Measurements from ENCODE around the gene SLC39A12. TPM values are rescaled to one million over a fixed set of nuclear protein-coding genes. Genes with fewer than 3 reads are reported as not detected.
"Not testable (repeated sequence)": the region's sequence is repeated elsewhere in the genome, so short reads cannot be mapped to it uniquely, and the experiment has no call there.

Gene SLC39A12
- total RNA-seq = 0.35 TPM
- long read RNA-seq = 0 reads

GRCh38 chr10:17951868-17952371 lies at the start of gene SLC39A12:
TSS of gene SLC39A12 (plus strand) at chr10:17951918. CDS start at chr10:17953277, 1,359 bp downstream.
- no peak for DNase-seq (ENCODE audit: low spot score)

GRCh38 chr10:17904564-17904963 lies 47.2 kb upstream of the SLC39A12 start:
- no peak for DNase-seq (ENCODE audit: low spot score)

- no peak for DNase-seq (ENCODE audit: low spot score)
These were observed 46.2 kb upstream of the SLC39A12 start for GRCh38 chr10:17905491-17905890.

- no peak for DNase-seq (ENCODE audit: low spot score)
These were observed 45.7 kb upstream of the SLC39A12 start for GRCh38 chr10:17906002-17906401.

GRCh38 chr10:17907641-17908040 lies 44.1 kb upstream of the SLC39A12 start:
- no peak for DNase-seq (ENCODE audit: low spot score)

- no peak for DNase-seq (ENCODE audit: low spot score)
These were observed 41.5 kb upstream of the SLC39A12 start for GRCh38 chr10:17910125-17910789.

GRCh38 chr10:17912754-17913153 lies 39.0 kb upstream of the SLC39A12 start:
- no peak for DNase-seq (ENCODE audit: low spot score)

- no peak for DNase-seq (ENCODE audit: low spot score)
These were observed 38.1 kb upstream of the SLC39A12 start for GRCh38 chr10:17913604-17914003.

- no peak for DNase-seq (ENCODE audit: low spot score)
These were observed 37.3 kb upstream of the SLC39A12 start for GRCh38 chr10:17914169-17915045.

GRCh38 chr10:17915181-17915580 lies 36.5 kb upstream of the SLC39A12 start:
- no peak for DNase-seq (ENCODE audit: low spot score)

GRCh38 chr10:17918187-17918903 lies 33.4 kb upstream of the SLC39A12 start:
- DNase-seq (ENCODE audit: low spot score) = no peak

GRCh38 chr10:17921378-17921777 lies 30.3 kb upstream of the SLC39A12 start:
- no peak for DNase-seq (ENCODE audit: low spot score)

GRCh38 chr10:17923728-17924127 lies 28.0 kb upstream of the SLC39A12 start:
- DNase-seq (ENCODE audit: low spot score) = no peak

- no peak for DNase-seq (ENCODE audit: low spot score)
These were observed 8.5 kb upstream of the SLC39A12 start for GRCh38 chr10:17943033-17943745.

GRCh38 chr10:17950269-17950668 lies 1.4 kb upstream of the SLC39A12 start:
- DNase-seq (ENCODE audit: low spot score) = not testable (repeated sequence)

GRCh38 chr10:17950726-17951125 lies 992 bp upstream of the SLC39A12 start:
- no peak for DNase-seq (ENCODE audit: low spot score)

GRCh38 chr10:17954372-17954771 lies 2.7 kb downstream of the SLC39A12 start:
- DNase-seq (ENCODE audit: low spot score) = not testable (repeated sequence)

- DNase-seq (ENCODE audit: low spot score) = no peak
These were observed 3.1 kb downstream of the SLC39A12 start for GRCh38 chr10:17954861-17955260.

- DNase-seq (ENCODE audit: low spot score) = no peak
These were observed 6.3 kb downstream of the SLC39A12 start for GRCh38 chr10:17958049-17958448.

GRCh38 chr10:17959870-17960269 lies 8.2 kb downstream of the SLC39A12 start:
- no peak for DNase-seq (ENCODE audit: low spot score)

Measured in mesenteric fat pad (tissue), 1 donor.